LoVo (cell line): ENCODE results near the gene CHRNA7.
"Not testable (repeated sequence)": the region's sequence is repeated elsewhere in the genome, so short reads cannot be mapped to it uniquely, and the experiment has no call there.

Source experiments
- DNase-seq: peaks from one replicate; pipeline ENCODE4 v3.0.0-alpha.2; 2016; ENCODE audit warnings: low spot score

The CHRNA7 gene

GRCh38 chr15:32193780-32194179, 163.5 kb downstream of the CHRNA7 start:
- DNase-seq = not testable (repeated sequence)

GRCh38 chr15:32196206-32196605, 165.9 kb downstream of the CHRNA7 start:
- DNase-seq = not testable (repeated sequence)

GRCh38 chr15:32198938-32199337, 168.6 kb downstream of the CHRNA7 start:
- not testable (repeated sequence) for DNase-seq

- DNase-seq = not testable (repeated sequence)
Measured at GRCh38 chr15:32209081-32209480, 178.8 kb downstream of the CHRNA7 start.

GRCh38 chr15:32218666-32219065, 188.4 kb downstream of the CHRNA7 start:
- no peak for DNase-seq
